ENCODE measurements around the gene KNDC1. TPM values are rescaled to one million over a fixed set of nuclear protein-coding genes. Genes with fewer than 3 reads are reported as not detected.

The KNDC1 gene
- total and polyA plus RNA-seq, 2 of the 4 experiments (the other 2 are of a cell fraction): 0.18 to 1.1 TPM

DNA sequence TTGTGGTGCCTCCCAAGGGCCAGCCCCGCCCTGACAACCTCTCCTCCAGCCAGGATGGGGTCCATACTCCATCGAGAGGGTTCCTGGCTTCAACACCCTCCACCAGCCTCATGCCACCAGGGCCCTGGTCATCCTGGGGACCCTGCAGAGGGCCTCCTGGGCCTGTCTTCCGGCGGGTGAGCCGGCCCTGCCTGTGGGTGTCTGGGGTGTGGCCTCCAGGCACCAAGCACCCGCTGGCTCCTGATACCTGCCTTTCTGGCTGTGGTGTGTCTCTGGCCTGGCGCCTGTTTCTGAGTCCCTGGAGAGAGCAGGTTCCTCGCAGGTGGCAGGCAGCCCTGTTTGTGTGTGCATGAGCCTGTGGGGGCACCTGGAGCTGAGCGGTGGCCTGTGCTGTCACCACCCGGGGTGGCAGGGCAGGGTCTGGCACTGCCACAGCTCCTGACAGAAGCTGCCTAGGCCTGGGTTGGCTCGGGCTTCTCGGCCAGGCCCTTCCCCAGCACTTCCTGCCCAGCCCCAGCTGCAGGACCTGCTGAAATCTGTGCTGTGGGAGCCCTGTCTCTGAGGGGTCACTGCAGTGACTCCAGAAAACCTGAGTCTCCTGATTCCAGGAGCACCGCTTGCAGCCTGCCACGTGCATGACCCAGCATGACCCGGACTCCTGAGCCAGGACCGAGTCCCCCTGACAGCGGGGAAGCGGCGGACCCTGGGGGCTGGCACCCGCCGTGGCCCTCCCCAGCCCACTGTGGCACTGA, 98.2 kb downstream of the KNDC1 start (continued):
- TF ChIP-seq, protein P1, sequence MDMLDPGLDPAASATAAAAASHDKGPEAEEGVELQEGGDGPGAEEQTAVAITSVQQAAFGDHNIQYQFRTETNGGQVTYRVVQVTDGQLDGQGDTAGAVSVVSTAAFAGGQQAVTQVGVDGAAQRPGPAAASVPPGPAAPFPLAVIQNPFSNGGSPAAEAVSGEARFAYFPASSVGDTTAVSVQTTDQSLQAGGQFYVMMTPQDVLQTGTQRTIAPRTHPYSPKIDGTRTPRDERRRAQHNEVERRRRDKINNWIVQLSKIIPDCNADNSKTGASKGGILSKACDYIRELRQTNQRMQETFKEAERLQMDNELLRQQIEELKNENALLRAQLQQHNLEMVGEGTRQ (IDR thresholded peaks at IDR 0.05; ENCODE audit: low read depth, low read length): no peak
